RWPE2 (cell line): Measurements from ENCODE around the gene CHMP6.

ENCODE experiments used
- ATAC-seq: fragments of 200-7000 bp; cut with Tn5 transposase; 3 replicates; pipeline ENCODE4 v1.9.1; 2021; ENCODE audit warnings: low read depth
- DNase-seq: peaks from one replicate; pipeline ENCODE4 v3.0.0-alpha.2; 2020; ENCODE audit warnings: low spot score
- H3K27ac ChIP-seq: fragments of 450-650 bp; 2 replicates; pipeline ENCODE4 v1.5.1; 2017; ENCODE audit warnings: mild to moderate bottlenecking; ENCODE audit not compliant: poor library complexity, severe bottlenecking
- H3K27me3 ChIP-seq: fragments of 250-450 bp; sonication (Bioruptor Pico); 2 replicates; pipeline ENCODE4 v1.5.1; 2021; ENCODE audit warnings: mild to moderate bottlenecking, moderate library complexity; ENCODE audit not compliant: insufficient read depth, poor library complexity, severe bottlenecking
- H3K36me3 ChIP-seq: fragments of 250-450 bp; sonication (Bioruptor Pico); 2 replicates; pipeline ENCODE4 v1.5.1; 2020; ENCODE audit warnings: low read depth, mild to moderate bottlenecking, moderate library complexity
- H3K4me1 ChIP-seq: fragments of 250-450 bp; sonication (Bioruptor Pico); 2 replicates; pipeline ENCODE4 v1.5.1; 2021; ENCODE audit warnings: mild to moderate bottlenecking, moderate library complexity; ENCODE audit not compliant: insufficient read depth, poor library complexity, severe bottlenecking
- H3K4me3 ChIP-seq: fragments of 250-450 bp; sonication (Bioruptor Pico); 2 replicates; pipeline ENCODE4 v1.5.1; 2021; ENCODE audit warnings: mild to moderate bottlenecking, moderate library complexity; ENCODE audit not compliant: severe bottlenecking
- H3K9me3 ChIP-seq: fragments of 250-450 bp; sonication (Bioruptor Pico); 2 replicates; pipeline ENCODE4 v1.5.1; 2021; ENCODE audit warnings: mild to moderate bottlenecking, moderate library complexity; ENCODE audit not compliant: severe bottlenecking
- CTCF ChIP-seq: fragments of 450-650 bp; IDR thresholded peaks from one replicate; pipeline ENCODE4 v1.5.1; 2017; ENCODE audit warnings: mild to moderate bottlenecking, moderate library complexity; ENCODE audit not compliant: poor library complexity, severe bottlenecking

The CHMP6 gene

GRCh38 chr17:81006891-81007290, 15.2 kb downstream of the CHMP6 start:
- H3K36me3 ChIP-seq = no peaks in the 10 kb centered on the region
- H3K27me3 ChIP-seq = peaks cover 40% of the 10 kb centered on the region
- no peak overlapping the region for H3K4me3 ChIP-seq
- DNase-seq (no peak), ATAC-seq (no peak)
- peaks cover 7% of the 10 kb centered on the region for H3K9me3 ChIP-seq
- H3K4me1 ChIP-seq = peaks cover 7% of the 10 kb centered on the region
- no peak overlapping the region for H3K27ac ChIP-seq
- no peak for TF ChIP-seq CTCF

DNA sequence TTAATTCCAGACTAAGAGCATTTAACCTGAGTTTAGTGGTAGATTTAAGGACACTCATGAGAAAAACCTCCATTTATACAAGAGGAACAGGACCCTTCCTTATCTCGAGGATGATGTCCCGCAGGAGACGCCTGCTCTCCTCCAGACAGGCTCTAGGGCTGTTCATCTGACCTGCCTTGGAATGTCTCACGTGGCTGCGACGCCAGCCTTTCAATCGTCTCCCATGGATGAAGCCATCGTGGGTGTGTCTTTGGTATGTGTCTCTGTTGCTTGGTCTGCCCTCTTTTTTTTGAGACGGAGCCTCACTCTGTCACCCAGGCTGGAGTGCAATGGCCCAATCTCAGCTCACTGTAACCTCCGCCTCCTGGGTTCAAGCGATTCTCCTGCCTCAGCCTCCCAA, 16.5 kb downstream of the CHMP6 start:
- H3K9me3 ChIP-seq = peaks cover 7% of the 10 kb centered on the region
- DNase-seq (no peak), ATAC-seq (no peak)
- no peak for TF ChIP-seq CTCF
- H3K4me3 ChIP-seq = no peak overlapping the region
- H3K27ac ChIP-seq = no peak overlapping the region
- no peaks in the 10 kb centered on the region for H3K36me3 ChIP-seq
- H3K27me3 ChIP-seq = peaks cover 37% of the 10 kb centered on the region
- H3K4me1 ChIP-seq = no peaks in the 10 kb centered on the region

DNA sequence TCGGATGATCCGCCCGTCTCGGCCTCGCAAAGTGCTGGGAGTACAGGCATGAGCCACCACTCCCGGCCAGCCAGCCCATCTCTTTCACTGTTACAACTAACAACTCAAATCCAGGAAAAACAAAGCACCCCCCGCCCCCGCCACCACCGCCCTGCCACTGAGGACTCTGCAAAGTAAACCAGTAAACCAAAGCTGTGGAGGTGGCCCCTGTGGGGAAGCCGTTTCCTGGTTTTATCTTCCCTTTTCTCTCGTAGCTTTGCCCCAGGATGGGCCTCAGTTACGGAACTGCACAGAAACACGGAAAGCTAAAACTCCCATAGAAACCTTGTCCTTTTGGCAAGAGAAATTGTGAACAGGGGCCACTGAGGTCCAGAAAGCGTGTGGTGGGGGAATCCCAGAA, 17.5 kb downstream of the CHMP6 start:
- Histone ChIP-seq H3K4me1 (no peaks in the 10 kb centered on the region), H3K36me3 (no peaks in the 10 kb centered on the region), H3K4me3 (no peak overlapping the region), H3K27ac (no peak overlapping the region), H3K27me3 (peaks cover 29% of the 10 kb centered on the region), H3K9me3 (peaks cover 7% of the 10 kb centered on the region)
- ATAC-seq = no peak
- no peak for TF ChIP-seq CTCF
- DNase-seq = no peak

DNA sequence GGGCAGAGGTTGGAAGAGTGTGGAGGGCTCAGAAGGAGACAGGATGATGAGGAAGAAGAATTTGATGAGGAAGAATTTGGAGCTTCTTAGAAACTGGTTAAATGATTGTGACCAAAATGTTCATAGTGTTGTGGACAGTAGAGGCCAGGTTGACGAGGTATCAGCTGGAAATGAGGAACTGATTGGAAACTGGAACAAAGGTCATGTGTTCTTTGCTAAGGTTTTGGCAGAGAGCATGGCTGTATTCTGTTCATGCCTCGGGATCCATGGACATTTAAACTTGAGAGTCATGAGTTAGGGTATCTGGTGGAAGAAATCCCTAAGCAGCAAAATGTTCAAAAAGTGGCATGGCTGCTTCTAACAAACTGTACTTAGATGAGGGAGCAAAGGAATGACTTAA, 19.3 kb downstream of the CHMP6 start:
- ATAC-seq (no peak), DNase-seq (no peak)
- Histone ChIP-seq H3K4me3 (no peak overlapping the region), H3K4me1 (no peaks in the 10 kb centered on the region), H3K36me3 (no peaks in the 10 kb centered on the region), H3K27ac (no peak overlapping the region), H3K9me3 (peaks cover 7% of the 10 kb centered on the region), H3K27me3 (peaks cover 15% of the 10 kb centered on the region)
- TF ChIP-seq CTCF = no peak

DNA sequence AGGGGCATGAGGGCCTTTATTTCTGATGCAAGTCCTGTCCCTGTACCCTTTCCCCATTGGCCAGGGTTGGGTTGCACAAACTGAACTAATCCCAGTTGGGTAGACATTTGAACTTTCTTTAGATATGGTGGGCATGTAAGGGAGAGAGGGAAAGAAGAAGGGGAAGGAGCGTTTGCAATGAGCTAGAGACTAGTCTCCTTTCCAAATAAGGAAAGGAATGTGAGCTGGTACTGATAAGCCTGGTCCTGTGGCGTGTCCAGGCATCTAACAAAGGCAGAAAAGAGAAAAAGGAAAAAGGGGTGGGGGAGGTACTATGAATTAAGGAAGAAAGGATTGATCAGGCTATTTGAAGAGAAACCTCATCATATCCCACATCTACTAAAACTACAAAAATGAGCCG, 20.3 kb downstream of the CHMP6 start:
- Histone ChIP-seq H3K9me3 (peaks cover 7% of the 10 kb centered on the region), H3K36me3 (no peaks in the 10 kb centered on the region), H3K4me3 (no peak overlapping the region), H3K4me1 (no peaks in the 10 kb centered on the region), H3K27ac (no peak overlapping the region), H3K27me3 (peaks cover 5% of the 10 kb centered on the region)
- DNase-seq (no peak), ATAC-seq (no peak)
- no peak for TF ChIP-seq CTCF
